ENCODE data around the gene SPO11.

The SPO11 gene

DNA sequence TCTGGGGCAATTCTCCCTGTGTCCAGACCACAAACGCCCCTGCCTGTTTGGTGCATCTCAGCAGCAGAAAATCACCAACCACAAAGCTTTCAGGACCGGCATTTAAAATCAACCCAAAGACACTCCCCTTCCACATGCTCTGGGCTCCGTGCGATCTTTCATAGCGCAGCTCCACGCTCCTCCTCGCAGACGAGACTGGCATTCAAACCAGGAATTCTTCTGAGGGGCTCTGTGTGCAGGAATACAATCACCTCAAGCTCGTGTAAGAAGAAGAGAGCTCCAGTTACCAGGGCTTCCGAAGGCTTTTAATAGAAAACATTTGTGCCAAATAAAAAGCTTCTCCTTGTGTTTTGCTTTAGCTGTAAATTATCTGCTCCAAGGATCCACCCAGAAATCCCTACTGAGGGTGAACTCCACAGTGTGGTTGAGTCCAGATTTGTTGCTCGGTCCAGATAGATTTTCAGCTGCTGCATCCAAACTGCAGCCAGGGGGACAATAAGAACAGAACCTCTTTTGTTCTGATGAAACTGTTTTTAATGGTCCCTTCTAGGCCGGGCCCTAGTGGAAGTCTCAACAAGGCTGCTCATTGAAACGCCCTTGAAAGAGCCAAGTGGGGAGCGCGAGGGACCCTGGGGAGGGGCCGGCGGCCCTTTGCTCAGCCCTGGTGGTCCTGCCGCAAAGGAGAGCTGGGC, 46.8 kb upstream of the SPO11 start:
- Histone ChIP-seq H2AFZ (ENCODE audit: low read length) (no peak overlapping the region), H3K79me2 (ENCODE audit: insufficient read depth, low read length) (no peaks in the 10 kb centered on the region), H3K36me3 (ENCODE audit: insufficient read depth, low read length) (no peaks in the 10 kb centered on the region), H3K4me2 (ENCODE audit: low read depth, low read length, poor library complexity, severe bottlenecking) (no peak overlapping the region), H3K9me2 (replicated peaks; ENCODE audit: low read depth, low read length) (no peaks in the 10 kb centered on the region), H3K27me3 (ENCODE audit: insufficient read depth, low read length, poor library complexity, severe bottlenecking) (no peaks in the 10 kb centered on the region), H4K20me1 (ENCODE audit: insufficient read depth, low read length, poor library complexity, severe bottlenecking) (no peaks in the 10 kb centered on the region), H3K4me3 (ENCODE audit: low read length, poor library complexity, severe bottlenecking) (no peak overlapping the region), H3F3A (ENCODE audit: low read depth) (no peaks in the 10 kb centered on the region), H3K9ac (ENCODE audit: low read depth, low read length, poor library complexity, severe bottlenecking) (no peak overlapping the region), H3K9me3 (ENCODE audit: insufficient read depth, low read depth, low read length) (no peaks in the 10 kb centered on the region), H3K4me1 (ENCODE audit: insufficient read depth, low read length, poor library complexity, severe bottlenecking) (no peaks in the 10 kb centered on the region)
- no peak for TF ChIP-seq EZH2phosphoT487 (IDR thresholded peaks at IDR 0.05; ENCODE audit: borderline replicate concordance)
- TF ChIP-seq, protein P1, sequence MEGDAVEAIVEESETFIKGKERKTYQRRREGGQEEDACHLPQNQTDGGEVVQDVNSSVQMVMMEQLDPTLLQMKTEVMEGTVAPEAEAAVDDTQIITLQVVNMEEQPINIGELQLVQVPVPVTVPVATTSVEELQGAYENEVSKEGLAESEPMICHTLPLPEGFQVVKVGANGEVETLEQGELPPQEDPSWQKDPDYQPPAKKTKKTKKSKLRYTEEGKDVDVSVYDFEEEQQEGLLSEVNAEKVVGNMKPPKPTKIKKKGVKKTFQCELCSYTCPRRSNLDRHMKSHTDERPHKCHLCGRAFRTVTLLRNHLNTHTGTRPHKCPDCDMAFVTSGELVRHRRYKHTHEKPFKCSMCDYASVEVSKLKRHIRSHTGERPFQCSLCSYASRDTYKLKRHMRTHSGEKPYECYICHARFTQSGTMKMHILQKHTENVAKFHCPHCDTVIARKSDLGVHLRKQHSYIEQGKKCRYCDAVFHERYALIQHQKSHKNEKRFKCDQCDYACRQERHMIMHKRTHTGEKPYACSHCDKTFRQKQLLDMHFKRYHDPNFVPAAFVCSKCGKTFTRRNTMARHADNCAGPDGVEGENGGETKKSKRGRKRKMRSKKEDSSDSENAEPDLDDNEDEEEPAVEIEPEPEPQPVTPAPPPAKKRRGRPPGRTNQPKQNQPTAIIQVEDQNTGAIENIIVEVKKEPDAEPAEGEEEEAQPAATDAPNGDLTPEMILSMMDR (conservative IDR thresholded peaks at IDR 0.05; ENCODE audit: low read length): no peak

DNA sequence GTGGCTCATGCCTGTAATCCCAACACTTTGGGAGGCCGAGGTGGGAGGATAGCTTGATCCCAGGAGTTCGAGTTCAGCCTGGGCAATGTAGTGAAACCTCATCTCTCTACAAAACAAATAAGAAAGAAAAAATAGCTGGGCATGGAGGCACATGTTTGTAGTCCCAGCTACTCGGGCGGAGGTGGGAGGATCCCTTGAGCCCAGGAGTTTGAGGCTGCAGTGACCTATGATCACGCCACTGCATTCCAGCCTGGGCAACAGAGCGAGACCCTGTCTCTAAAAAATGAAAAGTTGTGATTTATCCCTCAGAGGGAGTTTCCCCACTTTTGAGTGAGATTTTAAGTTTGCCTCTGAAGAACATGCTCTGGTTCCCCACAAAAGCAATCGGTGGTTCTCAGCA, 45.7 kb upstream of the SPO11 start:
- no peak overlapping the region for H3K9ac ChIP-seq (ENCODE audit: low read depth, low read length, poor library complexity, severe bottlenecking)
- no peak overlapping the region for H3K4me2 ChIP-seq (ENCODE audit: low read depth, low read length, poor library complexity, severe bottlenecking)
- no peaks in the 10 kb centered on the region for H3K9me2 ChIP-seq (replicated peaks; ENCODE audit: low read depth, low read length)
- H3K4me3 ChIP-seq (ENCODE audit: low read length, poor library complexity, severe bottlenecking): no peak overlapping the region
- H2AFZ ChIP-seq (ENCODE audit: low read length): no peak overlapping the region
- TF ChIP-seq, protein P1 (conservative IDR thresholded peaks at IDR 0.05; ENCODE audit: low read length): no peak
- TF ChIP-seq EZH2phosphoT487 (IDR thresholded peaks at IDR 0.05; ENCODE audit: borderline replicate concordance): no peak
- H3K27me3 ChIP-seq (ENCODE audit: insufficient read depth, low read length, poor library complexity, severe bottlenecking): no peaks in the 10 kb centered on the region
- H3K9me3 ChIP-seq (ENCODE audit: insufficient read depth, low read depth, low read length): no peaks in the 10 kb centered on the region
- no peaks in the 10 kb centered on the region for H3F3A ChIP-seq (ENCODE audit: low read depth)
- H3K4me1 ChIP-seq (ENCODE audit: insufficient read depth, low read length, poor library complexity, severe bottlenecking): no peaks in the 10 kb centered on the region
- H4K20me1 ChIP-seq (ENCODE audit: insufficient read depth, low read length, poor library complexity, severe bottlenecking): no peaks in the 10 kb centered on the region
- no peaks in the 10 kb centered on the region for H3K79me2 ChIP-seq (ENCODE audit: insufficient read depth, low read length)
- H3K36me3 ChIP-seq (ENCODE audit: insufficient read depth, low read length): no peaks in the 10 kb centered on the region

- Histone ChIP-seq H3K9ac (ENCODE audit: low read depth, low read length, poor library complexity, severe bottlenecking) (no peak overlapping the region), H3K9me2 (replicated peaks; ENCODE audit: low read depth, low read length) (no peaks in the 10 kb centered on the region), H3K4me2 (ENCODE audit: low read depth, low read length, poor library complexity, severe bottlenecking) (no peak overlapping the region), H4K20me1 (ENCODE audit: insufficient read depth, low read length, poor library complexity, severe bottlenecking) (no peaks in the 10 kb centered on the region), H3F3A (ENCODE audit: low read depth) (no peaks in the 10 kb centered on the region), H2AFZ (ENCODE audit: low read length) (no peak overlapping the region), H3K79me2 (ENCODE audit: insufficient read depth, low read length) (no peaks in the 10 kb centered on the region), H3K27me3 (ENCODE audit: insufficient read depth, low read length, poor library complexity, severe bottlenecking) (no peaks in the 10 kb centered on the region), H3K4me3 (ENCODE audit: low read length, poor library complexity, severe bottlenecking) (no peak overlapping the region), H3K9me3 (ENCODE audit: insufficient read depth, low read depth, low read length) (no peaks in the 10 kb centered on the region), H3K4me1 (ENCODE audit: insufficient read depth, low read length, poor library complexity, severe bottlenecking) (no peaks in the 10 kb centered on the region), H3K36me3 (ENCODE audit: insufficient read depth, low read length) (no peaks in the 10 kb centered on the region)
- TF ChIP-seq, protein P1 (conservative IDR thresholded peaks at IDR 0.05; ENCODE audit: low read length): no peak
- TF ChIP-seq EZH2phosphoT487 (IDR thresholded peaks at IDR 0.05; ENCODE audit: borderline replicate concordance): no peak
Observed at GRCh38 chr20:57287007-57287880, 42.4 kb upstream of the SPO11 start.

Data from Loucy (cell line).